NCI-H2107 treated with DMSO at 0.1 percent for 48 hours (cell line): Measurements from ENCODE around the gene MT1B.
A peak's percentile ranks its signal among the peaks of the same experiment; 100 is the strongest.

ENCODE experiments used
- DNase-seq: peaks from one replicate; lab custom pipeline; 2025; ENCODE audit not compliant: unreplicated experiment; lab: John Stamatoyannopoulos, UW

Gene MT1B

GRCh38 chr16:56651586-56651985 is at the start of gene MT1B:
Gene MT1B (plus strand): TSS chr16:56651886. CDS start chr16:56651954, 68 bp downstream.
- DNase-seq, result no peak

- DNase-seq, result peak; percentile 35
Observed at GRCh38 chr16:56603589-56603988, 48.1 kb upstream of the MT1B start.

DNA sequence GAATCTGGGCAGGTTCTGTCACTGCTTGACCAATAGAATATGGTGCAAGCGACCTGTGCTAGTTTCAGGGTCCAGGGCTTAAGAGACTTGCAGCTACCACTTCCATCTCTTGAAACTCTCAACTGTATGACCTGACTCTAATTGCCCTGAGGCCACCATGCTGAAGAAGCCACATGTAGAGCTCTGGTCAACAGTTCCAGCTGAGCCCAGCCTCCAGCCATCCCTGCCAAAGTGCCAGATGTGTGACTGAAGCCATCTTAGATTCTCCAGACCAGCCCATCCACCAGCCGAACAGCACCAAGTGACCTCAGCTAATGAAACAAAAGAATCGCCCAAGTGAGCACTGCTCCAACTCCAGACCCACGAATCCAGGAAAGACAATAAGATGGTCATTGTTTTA is 46.7 kb upstream of the MT1B start:
- DNase-seq, result no peak

DNA sequence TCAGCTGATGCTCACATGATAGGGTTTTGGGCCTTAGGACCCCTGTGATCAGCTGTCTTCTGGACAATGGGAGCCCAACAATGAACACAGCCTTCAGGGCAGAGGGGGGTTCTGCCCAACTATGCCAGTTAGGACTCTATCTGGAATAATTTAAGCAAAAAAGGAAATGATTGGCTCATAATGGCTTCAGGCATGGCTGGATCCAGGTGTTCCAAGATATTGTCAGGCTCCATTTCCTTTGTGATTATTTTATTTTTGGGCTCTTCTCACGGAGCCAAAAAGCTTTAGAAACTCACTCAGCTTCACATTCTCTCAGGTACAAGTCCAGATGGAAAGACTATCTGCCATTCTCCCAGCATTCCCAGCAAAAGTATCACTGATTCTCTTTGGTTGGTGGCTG is 46.2 kb upstream of the MT1B start:
- DNase-seq, result no peak

- no peak for DNase-seq
Observed at GRCh38 chr16:56606071-56606475, 45.6 kb upstream of the MT1B start.

GRCh38 chr16:56606476-56607108 is 45.1 kb upstream of the MT1B start:
- no peak for DNase-seq

GRCh38 chr16:56607109-56607618 is 44.5 kb upstream of the MT1B start:
- DNase-seq, result no peak

- DNase-seq, result no peak
Observed at GRCh38 chr16:56607675-56608042, 44.0 kb upstream of the MT1B start.

DNA sequence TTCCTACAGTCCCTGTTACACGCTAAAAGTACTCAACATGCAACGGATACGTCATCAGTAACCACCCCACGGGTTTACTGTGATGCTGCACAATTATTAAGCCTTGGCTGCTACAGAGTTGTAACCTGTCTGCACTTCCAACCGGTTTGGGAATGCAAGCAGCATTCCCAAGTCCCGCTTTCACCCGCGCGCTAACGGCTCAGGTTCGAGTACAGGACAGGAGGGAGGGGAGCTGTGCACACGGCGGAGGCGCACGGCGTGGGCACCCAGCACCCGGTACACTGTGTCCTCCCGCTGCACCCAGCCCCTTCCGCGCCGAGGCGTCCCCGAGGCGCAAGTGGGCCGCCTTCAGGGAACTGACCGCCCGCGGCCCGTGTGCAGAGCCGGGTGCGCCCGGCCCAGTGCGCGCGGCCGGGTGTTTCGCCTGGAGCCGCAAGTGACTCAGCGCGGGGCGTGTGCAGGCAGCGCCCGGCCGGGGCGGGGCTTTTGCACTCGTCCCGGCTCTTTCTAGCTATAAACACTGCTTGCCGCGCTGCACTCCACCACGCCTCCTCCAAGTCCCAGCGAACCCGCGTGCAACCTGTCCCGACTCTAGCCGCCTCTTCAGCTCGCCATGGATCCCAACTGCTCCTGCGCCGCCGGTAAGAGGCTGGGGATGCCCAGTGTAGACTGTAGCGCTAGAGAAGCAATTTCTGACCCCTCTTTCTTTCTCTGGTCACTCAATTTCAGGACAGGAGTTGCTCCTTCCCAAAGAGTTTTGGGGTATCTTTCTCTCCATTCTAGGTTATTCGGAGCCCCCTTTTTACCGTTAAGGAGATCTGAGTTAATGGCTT is 43.4 kb upstream of the MT1B start, which contains the start of gene MT2A:
MT2A (plus strand) TSS at position 542 of the 833 bp plus-strand sequence; CDS start at position 614, 72 bp downstream.
- DNase-seq, result peak; percentile 93

- peak; percentile 15 for DNase-seq
Observed at GRCh38 chr16:56608876-56609462, 42.7 kb upstream of the MT1B start.

- DNase-seq, result peak; percentile 57
Observed at GRCh38 chr16:56609463-56609921, 42.2 kb upstream of the MT1B start.

GRCh38 chr16:56610017-56610608 is 41.6 kb upstream of the MT1B start:
- peak; percentile 12 for DNase-seq

DNA sequence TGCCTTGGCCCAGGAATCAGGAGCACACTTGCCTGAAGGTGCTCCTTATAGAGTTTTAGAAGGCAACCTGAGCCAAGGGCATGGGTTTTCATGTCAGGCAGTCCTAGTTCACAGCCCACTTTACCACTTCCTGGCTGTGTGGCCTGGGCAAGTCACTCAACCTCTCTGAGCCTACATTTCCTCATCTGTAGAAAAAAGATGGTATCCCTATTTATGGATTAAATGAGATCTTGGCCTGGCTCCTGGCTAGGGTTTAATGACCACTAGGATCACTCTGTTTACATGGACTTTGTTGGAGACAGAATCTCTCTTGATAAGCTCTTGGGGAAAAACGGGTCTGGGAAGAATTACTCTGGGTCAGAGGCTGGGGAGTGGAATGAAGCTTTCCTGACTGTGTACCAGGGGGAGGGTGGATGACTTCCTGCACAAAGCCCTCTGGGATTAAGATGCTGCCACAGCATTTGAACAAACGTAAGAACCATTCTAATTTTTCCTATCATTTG is 41.0 kb upstream of the MT1B start:
- DNase-seq, result no peak

GRCh38 chr16:56611281-56611833 is 40.3 kb upstream of the MT1B start:
- DNase-seq, result no peak

DNA sequence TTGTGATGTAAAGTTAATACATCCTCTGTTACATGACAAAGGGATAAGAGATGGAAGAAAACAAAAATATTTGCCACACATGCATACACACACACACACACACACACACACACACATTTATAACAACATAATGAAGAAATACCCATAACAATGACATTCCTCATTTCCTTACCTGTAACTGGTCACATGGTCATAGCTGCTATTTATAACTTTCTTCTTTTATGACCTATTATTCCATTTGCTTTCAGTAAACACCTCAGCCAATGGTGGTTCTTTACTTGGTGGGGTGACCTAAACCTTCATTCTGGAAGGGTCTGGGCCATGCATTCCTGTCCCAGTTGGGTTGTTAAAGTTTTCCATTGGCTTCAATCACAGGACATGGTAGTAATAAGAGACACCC is 38.0 kb upstream of the MT1B start:
- no peak for DNase-seq

GRCh38 chr16:56614549-56614991 is 37.1 kb upstream of the MT1B start:
- DNase-seq, result no peak

- no peak for DNase-seq
Observed at GRCh38 chr16:56615353-56615752, 36.3 kb upstream of the MT1B start.

DNA sequence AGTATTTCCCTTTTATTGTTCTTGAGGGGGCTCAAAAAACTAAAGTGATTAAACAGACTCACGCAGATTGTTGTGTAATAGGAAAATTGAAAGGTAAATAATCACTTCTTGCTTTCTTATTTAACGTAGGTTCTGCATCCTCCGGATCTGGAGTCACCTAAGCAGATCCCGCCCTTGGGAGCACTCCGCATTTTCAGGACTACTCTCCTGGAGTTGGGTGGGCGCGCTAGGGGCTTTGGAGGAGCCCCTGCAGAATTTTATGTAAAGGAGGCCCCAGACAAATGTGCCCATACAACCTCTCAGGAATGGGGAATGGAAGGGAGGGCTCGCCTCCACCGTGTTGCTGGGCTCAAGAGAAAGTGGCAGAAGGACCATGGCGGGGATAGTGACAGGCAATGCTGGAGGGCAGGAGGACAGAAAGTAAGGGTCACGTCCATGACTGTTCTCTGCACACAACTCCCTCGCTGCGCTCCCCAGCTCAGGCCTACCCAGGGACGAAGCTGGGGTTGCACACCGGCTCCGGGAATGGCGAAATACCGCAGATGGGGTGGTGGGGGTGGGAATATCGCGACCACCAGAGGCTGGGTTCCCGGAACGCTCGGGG is 35.0 kb upstream of the MT1B start:
- DNase-seq, result no peak

DNA sequence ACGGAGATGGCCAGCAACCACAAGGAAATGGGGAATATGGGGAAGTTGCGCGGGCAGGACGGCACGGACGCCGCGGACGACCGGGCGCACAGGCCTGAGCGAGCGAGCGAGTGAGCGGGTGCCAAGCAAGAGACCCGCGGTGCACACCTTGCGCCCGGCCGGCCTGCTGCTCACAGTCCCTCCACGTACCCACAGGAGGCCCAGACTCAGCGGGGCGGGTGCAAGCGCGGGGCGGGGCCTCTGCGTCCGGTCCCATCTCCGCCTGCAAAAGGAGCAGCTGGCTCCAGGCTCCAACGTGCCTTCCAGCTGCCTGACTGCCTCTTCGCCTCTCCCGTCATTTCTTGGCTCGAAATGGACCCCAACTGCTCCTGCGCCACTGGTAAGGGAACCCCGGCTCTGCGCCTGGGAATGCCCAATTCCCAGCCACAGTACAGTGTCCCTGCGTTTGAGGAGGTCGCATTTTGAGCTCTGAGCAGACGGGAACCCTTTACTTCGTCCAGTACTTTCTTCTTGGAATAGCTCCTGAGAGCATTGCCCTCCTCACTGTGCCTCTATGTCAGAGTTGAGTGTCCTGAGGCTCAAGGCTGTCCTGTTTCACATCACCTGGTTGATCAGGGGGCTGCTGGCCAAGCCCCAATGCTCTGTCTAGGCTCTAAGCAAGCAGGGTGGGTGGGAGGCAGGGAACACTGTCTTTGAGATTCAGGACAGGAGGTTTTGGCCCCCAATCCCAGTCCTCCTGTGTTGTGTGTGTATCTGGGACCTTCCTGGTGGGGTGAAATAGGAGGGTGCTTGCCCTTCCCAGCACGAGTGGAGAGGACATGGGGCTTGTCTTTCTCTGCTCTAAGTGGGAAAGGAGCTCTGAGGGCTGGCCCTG is 34.2 kb upstream of the MT1B start:
- DNase-seq, result no peak
